ENCODE results near the gene SGK1. TPM values are rescaled to one million over a fixed set of nuclear protein-coding genes. Genes with fewer than 3 reads are reported as not detected.

The SGK1 gene
- total RNA-seq, 6 experiments from 2014 or later: 15.9 to 149 (median 43.0) TPM

GRCh38 chr6:134145786-134146185, 172.1 kb downstream of the SGK1 start:
- H3K4me3 ChIP-seq: no peak overlapping the region
- TF ChIP-seq POLR2A (IDR thresholded peaks at IDR 0.05): no peak
- TF ChIP-seq CTCF (IDR thresholded peaks at IDR 0.05): no peak
- ATAC-seq: no peak
- WGBS (ENCODE audit: insufficient coverage, low coverage, low lambda C conversion rate, missing lambda C conversion rate): 74% methylated on average over 5 of the region's 5 CpGs
- intact Hi-C loops (cut with DNase I): no loop called here
- no peaks in the 10 kb centered on the region for H3K36me3 ChIP-seq
- no peaks in the 10 kb centered on the region for H3K27me3 ChIP-seq
- no peaks in the 10 kb centered on the region for H3K4me1 ChIP-seq
- no peak overlapping the region for H3K27ac ChIP-seq
- no peak for DNase-seq
- H3K9me3 ChIP-seq: no peaks in the 10 kb centered on the region

- ATAC-seq (no peak), DNase-seq (no peak)
- Histone ChIP-seq H3K27ac (no peak overlapping the region), H3K4me1 (no peaks in the 10 kb centered on the region), H3K4me3 (no peak overlapping the region), H3K36me3 (no peaks in the 10 kb centered on the region), H3K9me3 (no peaks in the 10 kb centered on the region), H3K27me3 (no peaks in the 10 kb centered on the region)
- TF ChIP-seq CTCF (IDR thresholded peaks at IDR 0.05): no peak
- no peak for TF ChIP-seq POLR2A (IDR thresholded peaks at IDR 0.05)
- WGBS (ENCODE audit: insufficient coverage, low coverage, low lambda C conversion rate, missing lambda C conversion rate): 68% methylated on average over 3 of the region's 3 CpGs
- intact Hi-C loops (cut with DNase I): no loop called here
Measured at GRCh38 chr6:134138226-134138975, 179.5 kb downstream of the SGK1 start.

- DNase-seq: no peak
- intact Hi-C loops (cut with DNase I): no loop called here
- Histone ChIP-seq H3K27ac (no peak overlapping the region), H3K27me3 (no peaks in the 10 kb centered on the region), H3K36me3 (no peaks in the 10 kb centered on the region), H3K4me3 (no peak overlapping the region), H3K9me3 (no peaks in the 10 kb centered on the region), H3K4me1 (no peaks in the 10 kb centered on the region)
- no peak for ATAC-seq
- WGBS (ENCODE audit: insufficient coverage, low coverage, low lambda C conversion rate, missing lambda C conversion rate): 54% methylated on average over 4 of the region's 4 CpGs
- TF ChIP-seq POLR2A (IDR thresholded peaks at IDR 0.05): no peak
- TF ChIP-seq CTCF (IDR thresholded peaks at IDR 0.05): no peak
Measured at GRCh38 chr6:134134654-134135053, 183.3 kb downstream of the SGK1 start.

GRCh38 chr6:134132494-134133141, 185.3 kb downstream of the SGK1 start:
- intact Hi-C loops (cut with DNase I): no loop called here
- Histone ChIP-seq H3K36me3 (no peaks in the 10 kb centered on the region), H3K4me1 (no peaks in the 10 kb centered on the region), H3K27me3 (no peaks in the 10 kb centered on the region), H3K4me3 (no peak overlapping the region), H3K9me3 (no peaks in the 10 kb centered on the region), H3K27ac (no peak overlapping the region)
- WGBS (ENCODE audit: insufficient coverage, low coverage, low lambda C conversion rate, missing lambda C conversion rate): 61% methylated on average over 3 of the region's 3 CpGs
- TF ChIP-seq POLR2A (IDR thresholded peaks at IDR 0.05) (no peak), CTCF (IDR thresholded peaks at IDR 0.05) (no peak)
- DNase-seq (no peak), ATAC-seq (no peak)
